Activated T-cell treated with anti-CD3 and anti-CD28 coated beads for 24 hours (primary cell): ENCODE measurements around the gene NOL7.

ENCODE experiments used
- DNase-seq: peaks from one replicate; pipeline ENCODE4 v3.0.0-alpha.2; 2020; ENCODE audit warnings: low read depth

NOL7 gene

DNA sequence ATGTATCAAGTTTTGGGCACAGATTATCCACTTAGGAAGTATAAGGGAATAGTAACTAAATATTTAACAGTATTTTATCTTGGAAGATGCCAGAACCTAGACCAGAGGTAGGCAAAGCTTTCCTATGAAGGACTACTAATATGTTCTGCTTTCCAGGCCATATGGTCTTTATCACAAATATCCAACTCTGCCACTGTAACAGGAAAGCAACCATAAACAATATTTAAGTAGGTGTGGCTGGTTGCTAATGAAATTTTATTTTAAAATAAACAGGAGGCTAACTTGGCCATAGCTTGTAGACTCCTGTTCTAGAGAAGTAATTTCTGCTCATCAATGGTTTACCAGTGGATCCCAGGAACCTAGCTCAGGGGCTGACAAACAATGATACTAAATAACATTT is 39.4 kb downstream of the NOL7 start:
- no peak for DNase-seq

DNA sequence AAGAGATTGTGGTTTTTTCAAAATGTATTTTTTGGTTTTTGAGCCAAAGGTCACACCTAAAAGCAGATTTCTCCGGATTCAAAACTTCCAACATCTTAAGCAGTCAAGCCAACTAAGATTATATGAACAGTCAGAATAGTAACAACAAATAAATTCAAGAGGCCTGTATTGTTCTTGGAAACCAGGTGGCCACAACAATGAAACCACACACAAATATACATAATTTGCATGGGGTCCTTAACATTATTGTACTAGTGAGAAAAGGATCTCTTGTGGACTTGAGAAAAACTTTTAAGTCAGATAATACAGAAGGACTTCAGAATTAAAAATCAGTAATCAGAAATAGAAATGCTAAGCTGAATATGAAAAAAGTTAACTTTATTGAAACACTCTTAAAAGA is 40.6 kb downstream of the NOL7 start:
- DNase-seq: no peak

DNA sequence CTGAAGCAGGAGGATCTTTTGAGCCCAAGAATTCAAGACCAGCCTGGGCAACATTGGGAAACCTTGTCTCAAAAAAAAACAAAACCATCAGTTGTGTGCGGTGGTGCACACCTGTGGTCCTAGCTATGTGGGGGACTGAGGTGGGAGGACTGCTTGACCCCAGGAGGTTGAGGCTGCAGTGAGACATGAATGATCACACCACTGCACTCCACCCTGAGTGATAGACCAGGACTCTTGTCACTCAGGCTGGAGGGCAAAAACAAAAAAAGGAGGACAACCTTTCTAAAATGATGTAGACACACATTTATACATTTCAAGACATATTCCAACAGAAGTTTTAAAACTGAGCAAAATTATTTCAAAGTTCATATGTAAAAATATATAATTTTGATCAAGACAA is 45.1 kb downstream of the NOL7 start:
- no peak for DNase-seq

DNA sequence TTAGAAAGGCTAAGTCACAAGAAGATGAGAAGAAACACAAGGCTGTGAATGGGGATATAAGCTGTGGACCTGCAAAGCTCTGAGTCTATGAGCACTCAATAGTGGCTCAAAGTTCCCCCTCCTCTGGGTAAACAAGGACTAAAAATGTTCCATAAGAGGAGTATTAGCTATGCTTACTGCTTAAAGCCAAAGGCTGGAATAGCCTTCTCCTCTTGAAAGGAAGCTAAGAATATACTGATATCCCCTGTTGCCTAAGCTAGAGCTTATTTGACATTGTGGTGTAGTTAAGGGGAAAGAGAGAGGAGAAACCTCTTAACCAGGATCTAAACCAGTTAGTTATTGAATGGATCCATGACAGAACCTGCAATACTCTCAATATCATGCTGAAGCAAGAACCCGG is 45.8 kb downstream of the NOL7 start:
- DNase-seq: no peak

DNA sequence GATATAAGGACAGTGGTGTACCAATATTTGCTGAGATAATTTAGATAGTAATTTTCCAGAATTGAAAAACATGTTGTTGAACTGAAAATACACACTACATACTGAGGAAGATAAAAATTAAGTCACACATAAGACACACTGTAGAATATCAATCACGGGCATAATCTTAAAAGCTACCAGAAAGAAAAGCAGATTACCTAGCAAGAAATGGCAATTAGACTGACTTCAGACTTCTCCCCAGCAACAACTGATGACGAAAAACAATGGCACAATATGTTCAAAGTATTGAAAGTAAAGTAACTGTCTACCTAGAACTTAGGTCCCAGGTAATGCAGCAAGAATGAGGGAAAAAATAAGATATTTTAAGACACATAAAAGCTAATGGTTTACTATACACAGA is 46.5 kb downstream of the NOL7 start:
- no peak for DNase-seq

DNA sequence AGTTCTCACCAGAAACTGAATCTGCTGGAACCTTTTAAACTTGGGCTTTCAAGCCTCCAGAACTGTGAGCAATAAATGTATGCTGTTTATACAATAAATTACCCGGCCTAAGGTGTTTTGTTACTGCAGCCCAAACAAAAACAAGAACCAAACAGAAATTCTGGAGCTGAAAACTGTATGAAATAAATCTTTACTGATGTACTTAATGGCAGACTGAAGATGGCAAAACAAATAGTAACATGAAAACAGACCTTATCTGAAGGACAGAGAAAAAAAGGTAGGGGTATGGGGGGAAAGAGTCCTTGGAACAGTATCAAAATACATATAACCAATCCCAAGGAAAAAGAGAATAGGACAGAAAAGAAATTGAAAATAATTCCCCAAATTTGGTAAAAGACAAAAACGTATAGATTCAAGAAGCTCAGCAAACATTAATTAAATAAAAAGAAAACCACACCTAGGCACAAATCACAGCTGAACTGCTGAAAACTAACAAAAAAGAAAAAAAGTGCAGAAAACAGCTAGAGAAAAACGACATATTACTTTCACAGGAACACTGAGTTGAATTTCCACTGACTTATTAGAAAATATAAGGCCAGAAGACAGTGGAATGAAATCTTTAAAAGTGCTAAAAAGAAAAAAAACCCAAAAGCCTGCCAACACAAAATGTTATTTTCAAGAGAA is 47.7 kb downstream of the NOL7 start:
- no peak for DNase-seq

DNA sequence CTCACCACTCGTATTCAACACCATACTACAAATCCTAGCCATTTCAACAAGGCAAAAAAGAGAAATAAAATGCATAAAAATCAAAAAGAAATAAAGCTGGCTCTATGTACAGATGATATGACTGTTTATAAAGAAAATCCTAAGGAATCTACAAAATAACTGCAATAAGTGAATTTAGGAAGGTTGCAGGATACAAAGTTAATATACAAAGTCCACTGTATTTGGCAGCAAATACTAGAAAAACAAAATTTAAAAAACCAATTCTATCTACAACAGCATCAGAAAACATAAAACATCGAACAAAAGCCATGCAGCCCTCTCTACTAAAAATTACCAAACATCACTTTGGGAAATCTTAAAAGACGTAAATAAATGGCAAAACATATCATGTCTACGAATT is 48.9 kb downstream of the NOL7 start:
- no peak for DNase-seq

DNA sequence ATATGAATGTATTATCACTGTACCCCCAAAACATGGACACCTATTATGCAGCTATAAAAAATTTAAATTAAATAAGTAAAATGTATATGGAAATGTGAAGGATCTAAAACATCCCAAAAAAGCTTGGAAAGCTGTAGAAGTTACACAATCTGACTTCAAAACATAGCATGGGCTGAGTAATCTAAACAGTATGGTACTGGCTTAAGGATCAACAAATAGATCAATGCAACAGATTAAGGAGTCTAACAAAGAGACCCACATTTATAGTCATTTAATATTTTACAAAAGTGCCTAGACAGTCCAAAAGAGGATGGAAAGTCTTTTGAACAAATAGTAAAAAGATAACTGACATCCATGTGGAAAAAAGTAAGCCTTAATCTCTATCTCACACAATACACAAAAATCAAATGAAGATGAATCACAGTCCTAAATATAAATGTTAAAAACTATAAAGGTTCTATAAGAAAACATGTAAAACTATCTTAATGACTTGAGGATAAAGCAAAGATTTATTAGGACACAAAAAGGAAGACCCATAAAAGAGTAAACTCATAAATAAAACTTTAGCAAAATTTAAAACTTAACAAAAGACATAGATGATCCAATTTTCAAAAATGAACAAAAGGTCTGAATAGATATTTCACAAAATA is 49.7 kb downstream of the NOL7 start:
- no peak for DNase-seq

DNA sequence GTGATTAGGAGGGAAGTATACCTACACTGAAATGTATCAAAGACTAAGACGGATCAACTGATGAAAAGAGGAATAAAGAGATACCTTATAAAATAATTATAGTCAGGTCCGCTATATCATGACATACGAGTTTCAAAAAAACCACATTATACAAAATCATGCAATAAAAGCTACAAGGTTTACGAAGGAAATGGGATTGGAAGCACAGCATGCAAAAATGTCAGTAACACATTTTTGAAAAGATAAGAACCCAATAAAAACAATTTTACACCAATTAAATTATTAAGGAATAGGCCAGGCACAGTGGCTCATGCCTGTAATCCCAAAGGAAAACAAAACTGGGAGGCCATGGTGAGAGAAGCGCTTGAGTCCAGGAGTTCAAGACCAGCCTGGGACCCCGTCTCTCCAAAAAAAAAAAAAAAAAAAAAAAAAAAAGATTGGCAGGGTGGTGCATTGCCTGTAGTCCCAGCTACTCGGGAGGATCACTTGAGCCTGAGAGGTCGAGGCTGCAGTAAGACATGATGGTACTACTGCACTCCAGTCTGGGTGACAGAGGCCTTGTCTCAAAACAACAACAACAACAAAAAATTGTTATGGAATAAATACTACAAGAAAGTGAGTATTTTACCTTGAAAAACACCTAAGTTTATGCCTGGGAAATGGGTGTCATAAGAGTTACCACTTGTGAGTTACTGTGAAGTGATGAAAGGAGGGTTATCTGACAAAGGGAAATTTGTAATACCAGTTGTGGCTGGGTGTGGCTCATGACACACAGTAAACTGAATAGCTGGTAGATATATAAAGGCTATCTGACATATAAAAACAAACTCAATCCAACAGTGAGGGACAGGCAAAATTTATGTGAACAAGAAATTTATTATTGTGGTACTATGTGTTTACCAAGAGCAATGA is 51.3 kb downstream of the NOL7 start:
- no peak for DNase-seq

DNA sequence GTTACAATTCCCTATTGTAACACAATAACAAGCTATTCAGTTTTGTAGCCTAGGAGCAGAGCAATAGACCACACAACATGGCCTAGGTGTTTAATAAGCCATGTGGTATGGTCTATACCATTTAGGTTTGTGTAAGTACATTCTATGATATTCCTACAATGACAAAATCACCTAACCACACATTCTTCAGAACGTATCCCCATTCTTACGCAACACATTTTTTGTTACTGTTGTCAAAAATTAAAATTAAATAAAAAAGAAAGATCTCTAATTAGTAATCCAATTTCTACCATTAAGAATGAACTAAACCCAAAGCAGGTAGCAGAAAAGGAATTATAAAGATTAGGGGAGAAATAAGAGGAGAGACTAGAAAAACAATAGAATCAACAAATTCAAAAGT is 52.5 kb downstream of the NOL7 start:
- no peak for DNase-seq

DNA sequence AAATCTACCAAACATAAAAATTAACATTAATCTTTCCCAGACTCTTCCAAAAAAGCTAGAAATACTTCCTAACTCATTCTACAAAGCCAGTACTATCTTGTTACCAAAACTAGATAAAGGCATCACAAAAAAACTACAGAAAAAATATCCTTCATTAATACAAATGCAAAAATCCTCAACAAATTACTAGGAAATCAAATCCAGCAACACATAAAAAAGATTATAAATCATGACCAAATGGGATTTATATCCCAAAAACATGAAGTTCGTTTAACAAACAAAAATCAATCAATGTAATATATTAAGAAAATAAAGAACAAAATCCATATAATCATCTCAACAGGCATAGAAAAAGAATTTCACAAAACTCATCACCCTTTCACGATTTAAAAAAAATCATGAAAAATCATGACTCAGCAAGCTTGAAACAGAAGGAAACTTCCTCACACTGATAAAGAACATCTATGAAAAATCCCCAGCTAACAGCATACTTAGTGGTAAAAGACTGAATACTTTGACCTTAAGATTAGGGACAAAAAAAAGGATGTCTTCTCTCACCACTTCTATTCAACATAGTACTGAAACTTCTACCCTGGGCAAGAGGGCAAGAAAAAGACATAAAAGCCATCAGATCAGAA is 53.3 kb downstream of the NOL7 start:
- no peak for DNase-seq

DNA sequence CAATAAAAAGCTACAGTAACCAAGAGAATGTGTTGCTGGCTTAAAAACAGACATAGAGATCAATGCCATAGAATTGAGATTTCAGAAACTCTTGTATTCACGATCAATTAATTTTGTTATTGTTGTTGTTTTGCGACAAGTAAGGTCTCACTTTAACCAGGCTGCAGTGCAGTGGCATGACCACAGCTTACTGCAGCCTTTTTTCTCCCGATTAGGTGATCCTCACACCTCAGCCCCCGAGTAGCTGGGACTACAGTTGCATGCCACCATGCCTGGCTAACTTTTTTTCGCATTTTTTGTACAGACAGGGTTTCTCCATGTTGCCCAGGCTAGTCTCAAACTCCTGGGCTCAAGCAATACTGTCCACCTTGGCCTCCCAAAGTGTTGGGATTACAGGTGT is 54.3 kb downstream of the NOL7 start:
- DNase-seq: no peak
